Vagina (tissue), 2 donors: ENCODE results near the gene ZNF350. TPM values are rescaled to one million over a fixed set of nuclear protein-coding genes. Genes with fewer than 3 reads are reported as not detected.
"Not testable (repeated sequence)": the region's sequence is repeated elsewhere in the genome, so short reads cannot be mapped to it uniquely, and the experiment has no call there.

Experiments
- DNase-seq, 2 donors: peaks; one replicate each; pipeline ENCODE4 v3.0.0-alpha.2; 2017; ENCODE audit errors: extremely low spot score in 2 of 2
- H3K27ac ChIP-seq: fragments of 200-600 bp; sonication (generic); one replicate; pipeline ENCODE4 v1.5.1; 2019
- H3K27me3 ChIP-seq: fragments of 200-600 bp; sonication (generic); one replicate; pipeline ENCODE4 v1.5.1; 2019
- H3K36me3 ChIP-seq, 2 donors: fragments of 200-600 bp; sonication (generic); one replicate each; pipeline ENCODE4 v1.5.1; 2017 to 2019
- H3K4me1 ChIP-seq: fragments of 200-600 bp; sonication (generic); one replicate; pipeline ENCODE4 v1.5.1; 2019
- H3K4me3 ChIP-seq, 2 donors: fragments of 200-600 bp; sonication (generic); 1 replicate in 1 of 2; 2 replicates in 1 of 2; pipeline ENCODE4 v1.5.1; 2016 to 2019
- H3K9me3 ChIP-seq: fragments of 200-600 bp; sonication (generic); one replicate; pipeline ENCODE4 v1.5.1; 2019
- CTCF ChIP-seq, 3 experiments: fragments of 450-650 bp in 2 of 3; fragments of 200-600 bp in 1 of 3; sonication (generic) in 1 of 3; IDR thresholded peaks; one replicate each; pipeline ENCODE4 v1.5.1; 2017 to 2019; ENCODE audit warnings: antibody characterized with exemption in 3 of 3, mild to moderate bottlenecking in 2 of 3, moderate library complexity in 2 of 3
- POLR2A ChIP-seq, 2 donors: fragments of 450-650 bp; IDR thresholded peaks; one replicate each; pipeline ENCODE4 v1.6.1; 2017; ENCODE audit warnings: antibody characterized with exemption in 2 of 2, mild to moderate bottlenecking in 2 of 2, moderate library complexity in 2 of 2
- POLR2AphosphoS5 ChIP-seq, 2 donors: sonication (generic); formaldehyde crosslinking; IDR thresholded peaks; one replicate each; pipeline ENCODE4 v1.9.0; 2017; ENCODE audit warnings: antibody characterized with exemption in 2 of 2, mild to moderate bottlenecking in 2 of 2, low read depth in 1 of 2; ENCODE audit not compliant: insufficient read depth in 1 of 2
- intact Hi-C: fragments of 100-400 bp; cut with DNase I; formaldehyde crosslinking; loops from one replicate; pipeline ENCODE4 v1.15.1; 2023
- total RNA-seq: library from RNA; depleted of rRNA; stranded (reverse); fragments of >200 nt; gene quantifications from one replicate; pipeline ENCODE4 v1.2.3, GENCODE V29; 2016

The ZNF350 gene
- total RNA-seq, 1 donor from 2014 or later, result 8.6 TPM

GRCh38 chr19:51978882-51979281, 7.8 kb downstream of the ZNF350 start:
- DNase-seq, result no peak
- TF ChIP-seq POLR2AphosphoS5 (IDR thresholded peaks at IDR 0.05; ENCODE audit: insufficient read depth in 1 of 2, low read depth in 1 of 2), result no peak
- no peak for TF ChIP-seq CTCF (IDR thresholded peaks at IDR 0.05)
- no peak for TF ChIP-seq POLR2A (IDR thresholded peaks at IDR 0.05)
- intact Hi-C loops, result no loop called here
- H3K4me3 ChIP-seq, result no peak overlapping the region
- no peaks in the 10 kb centered on the region for H3K4me1 ChIP-seq
- no peak overlapping the region for H3K27ac ChIP-seq
- H3K36me3 ChIP-seq, result peaks cover 0 to 72% of the 10 kb centered on the region in 2 donors
- peaks cover 67% of the 10 kb centered on the region for H3K9me3 ChIP-seq
- H3K27me3 ChIP-seq, result no peaks in the 10 kb centered on the region

- intact Hi-C loops, result no loop called here
- Histone ChIP-seq H3K4me1 (no peaks in the 10 kb centered on the region), H3K4me3 (no peak overlapping the region), H3K9me3 (peaks cover 71% of the 10 kb centered on the region), H3K27ac (no peak overlapping the region), H3K27me3 (no peaks in the 10 kb centered on the region), H3K36me3 (peaks cover 9 to 82% of the 10 kb centered on the region in 2 donors)
- no peak for DNase-seq
- TF ChIP-seq POLR2A (IDR thresholded peaks at IDR 0.05) (no peak), POLR2AphosphoS5 (IDR thresholded peaks at IDR 0.05; ENCODE audit: insufficient read depth in 1 of 2, low read depth in 1 of 2) (no peak), CTCF (IDR thresholded peaks at IDR 0.05) (no peak)
Measured at GRCh38 chr19:51977346-51977745, 9.3 kb downstream of the ZNF350 start.

- H3K9me3 ChIP-seq, result peaks cover 72% of the 10 kb centered on the region
- H3K27ac ChIP-seq, result no peak overlapping the region
- no peaks in the 10 kb centered on the region for H3K27me3 ChIP-seq
- H3K36me3 ChIP-seq, result peaks cover 9 to 86% of the 10 kb centered on the region in 2 donors
- intact Hi-C loops, result no loop called here
- DNase-seq, result no peak
- no peaks in the 10 kb centered on the region for H3K4me1 ChIP-seq
- no peak overlapping the region for H3K4me3 ChIP-seq
- no peak for TF ChIP-seq POLR2A (IDR thresholded peaks at IDR 0.05)
- TF ChIP-seq POLR2AphosphoS5 (IDR thresholded peaks at IDR 0.05; ENCODE audit: insufficient read depth in 1 of 2, low read depth in 1 of 2), result no peak
- no peak for TF ChIP-seq CTCF (IDR thresholded peaks at IDR 0.05)
Measured at GRCh38 chr19:51976852-51977251, 9.8 kb downstream of the ZNF350 start.

- DNase-seq, intact Hi-C loops, H3K4me3 ChIP-seq, H3K27ac ChIP-seq, H3K27me3 ChIP-seq, H3K4me1 ChIP-seq: not testable (repeated sequence)
- Histone ChIP-seq H3K36me3 (peaks cover 16 to 87% of the 10 kb centered on the region in 2 donors), H3K9me3 (peaks cover 80% of the 10 kb centered on the region)
Measured at GRCh38 chr19:51975787-51976186, 10.9 kb downstream of the ZNF350 start.

- Histone ChIP-seq H3K27ac (no peak overlapping the region), H3K9me3 (peaks cover 91% of the 10 kb centered on the region), H3K36me3 (peaks cover 40 to 97% of the 10 kb centered on the region in 2 donors), H3K4me1 (no peaks in the 10 kb centered on the region), H3K4me3 (peak overlapping the region in 1 of 2 donors; percentile 6), H3K27me3 (no peaks in the 10 kb centered on the region)
- DNase-seq, result no peak
- no peak for TF ChIP-seq POLR2AphosphoS5 (IDR thresholded peaks at IDR 0.05; ENCODE audit: insufficient read depth in 1 of 2, low read depth in 1 of 2)
- TF ChIP-seq CTCF (IDR thresholded peaks at IDR 0.05), result no peak
- no peak for TF ChIP-seq POLR2A (IDR thresholded peaks at IDR 0.05)
- intact Hi-C loops, result no loop called here
Measured at GRCh38 chr19:51971624-51972023, 15.0 kb downstream of the ZNF350 start.
